ENCODE measurements around the gene BDH1.

The BDH1 gene

DNA sequence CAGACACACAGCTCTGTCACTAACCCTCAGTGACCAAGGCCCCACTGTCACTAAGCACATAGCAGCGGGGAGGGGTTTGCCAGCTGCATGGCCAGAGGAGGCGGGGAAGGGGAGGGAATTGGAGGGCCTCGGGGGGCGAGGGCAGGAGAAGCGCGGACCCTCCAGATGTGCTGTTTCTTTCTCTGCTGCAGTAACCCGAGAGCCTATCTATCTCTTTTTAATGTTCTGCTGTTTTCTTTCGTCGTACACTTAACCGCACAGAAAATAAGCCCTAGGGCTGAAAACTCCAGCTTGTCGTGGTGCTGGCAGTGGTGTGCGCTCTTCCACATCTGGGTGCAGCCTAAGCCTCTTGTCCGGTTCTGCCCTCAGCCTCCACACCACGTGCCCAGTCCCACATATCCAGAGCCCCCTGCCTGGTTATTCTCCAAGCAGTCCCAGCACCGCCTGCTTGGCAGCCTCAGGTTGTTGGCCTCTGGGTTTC, 51.1 kb downstream of the BDH1 start:
- no peak for DNase-seq

DNA sequence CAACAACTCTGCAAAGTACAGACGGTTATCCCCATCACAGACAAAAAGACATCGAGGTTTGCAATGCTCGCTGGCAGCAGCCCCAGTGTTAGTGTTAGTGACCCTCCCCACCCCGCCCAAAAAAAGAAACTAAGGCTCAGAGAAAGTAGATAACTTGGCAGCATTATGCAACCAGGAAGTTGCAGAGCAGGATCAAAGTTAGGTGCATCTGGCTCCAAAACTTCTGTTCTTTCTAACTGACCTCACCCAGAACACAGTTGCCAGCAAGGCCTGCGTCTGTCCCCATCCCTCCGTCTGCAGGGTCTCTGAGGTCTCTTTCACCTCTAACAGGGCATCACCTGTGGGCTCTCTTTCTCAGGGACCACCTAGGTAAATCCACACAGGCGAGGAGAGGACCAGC, 51.5 kb downstream of the BDH1 start:
- DNase-seq = no peak

DNA sequence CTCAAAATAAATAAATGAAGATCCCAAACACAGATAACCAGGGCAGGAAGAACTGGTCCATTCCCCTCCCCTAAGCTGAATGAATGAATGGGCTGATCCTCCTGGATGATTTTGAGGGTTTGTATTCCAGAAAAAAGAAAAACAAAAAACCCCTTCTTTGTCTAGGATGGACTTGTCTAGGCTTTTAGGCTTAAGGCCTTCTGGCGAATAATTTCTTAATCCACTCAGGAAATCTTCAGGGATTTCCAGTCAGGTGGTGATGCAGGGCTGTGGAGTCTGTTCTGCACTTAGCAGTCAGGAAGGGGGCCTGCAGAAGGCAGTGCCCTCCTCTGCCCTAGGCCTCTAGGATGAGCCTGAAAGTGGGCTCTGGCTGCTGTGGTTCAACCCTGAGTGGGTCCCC, 52.1 kb downstream of the BDH1 start:
- DNase-seq = peak; percentile 84

DNA sequence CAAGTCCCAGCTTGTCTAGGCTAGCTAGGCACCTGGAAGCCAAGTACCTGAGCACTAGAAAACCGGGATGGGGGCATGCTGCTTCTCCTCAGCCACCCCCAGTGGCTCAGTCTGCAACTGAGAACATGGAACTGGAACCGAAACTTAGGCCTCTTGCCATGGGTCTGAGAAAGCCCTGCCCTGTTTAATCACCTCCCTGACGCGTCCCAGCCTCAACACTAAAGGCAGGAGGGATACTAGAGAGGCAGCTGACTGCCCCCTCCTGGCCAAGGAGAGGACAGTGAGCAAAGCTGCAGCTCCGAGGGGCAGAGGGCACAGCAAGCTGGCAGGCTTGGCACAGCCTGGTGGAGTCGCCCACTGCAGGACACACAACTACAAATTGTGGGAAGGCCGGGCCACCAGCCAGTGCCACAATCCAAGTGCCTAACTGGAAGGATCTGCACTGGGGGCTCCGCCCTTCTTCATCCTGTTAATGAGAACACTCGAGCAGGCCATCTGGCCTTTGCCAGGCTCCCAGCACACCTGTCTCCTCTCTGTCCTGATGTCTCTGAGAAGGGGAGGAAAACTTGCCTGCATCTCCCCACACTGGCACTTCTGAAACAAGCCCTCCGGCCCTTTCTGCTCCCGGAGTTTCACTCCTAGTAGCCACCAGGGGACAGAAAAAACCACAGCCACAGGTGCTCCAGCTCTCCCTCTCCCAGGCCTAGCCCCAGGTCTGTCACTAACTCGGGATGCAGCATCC, 53.7 kb downstream of the BDH1 start:
- DNase-seq = peak; percentile 99

DNA sequence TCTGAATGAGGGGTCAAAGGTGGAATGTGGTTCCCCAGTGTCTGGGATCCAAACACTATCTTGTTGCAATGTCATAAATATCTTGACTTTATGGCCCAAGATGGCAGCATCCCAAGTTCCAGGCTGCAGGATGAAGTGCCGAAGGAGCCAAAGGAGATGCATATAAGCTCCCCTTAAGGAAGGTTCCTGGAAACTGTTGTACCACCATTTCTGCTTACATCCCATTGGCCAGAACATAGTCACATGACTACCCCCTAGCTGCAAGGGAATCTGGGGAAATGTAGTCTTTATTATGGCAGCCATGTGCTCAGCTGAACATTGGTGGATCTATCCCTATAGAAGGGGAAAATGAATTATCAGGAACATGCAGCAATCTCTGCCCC, 54.3 kb downstream of the BDH1 start:
- peak; percentile 59 for DNase-seq

DNA sequence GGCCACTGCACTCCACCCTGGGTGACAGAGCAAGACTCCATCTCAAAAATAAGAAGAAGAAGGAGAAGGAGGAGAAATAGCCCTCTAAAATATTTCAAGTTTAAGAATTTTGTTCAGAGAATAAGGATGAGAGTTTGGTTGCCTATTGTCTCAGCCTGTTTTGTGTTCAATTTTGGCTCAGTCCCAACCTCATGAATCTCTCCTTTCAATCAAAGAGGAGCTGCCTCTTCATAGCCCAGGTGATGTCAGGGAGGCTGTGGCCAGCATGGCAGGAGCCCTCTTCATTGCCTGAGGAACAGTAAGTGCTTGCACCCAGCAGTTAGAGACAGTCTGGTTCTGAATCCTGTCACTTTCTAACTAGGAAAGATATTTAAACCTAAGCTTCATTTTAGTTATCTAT, 55.0 kb downstream of the BDH1 start:
- DNase-seq = no peak

DNA sequence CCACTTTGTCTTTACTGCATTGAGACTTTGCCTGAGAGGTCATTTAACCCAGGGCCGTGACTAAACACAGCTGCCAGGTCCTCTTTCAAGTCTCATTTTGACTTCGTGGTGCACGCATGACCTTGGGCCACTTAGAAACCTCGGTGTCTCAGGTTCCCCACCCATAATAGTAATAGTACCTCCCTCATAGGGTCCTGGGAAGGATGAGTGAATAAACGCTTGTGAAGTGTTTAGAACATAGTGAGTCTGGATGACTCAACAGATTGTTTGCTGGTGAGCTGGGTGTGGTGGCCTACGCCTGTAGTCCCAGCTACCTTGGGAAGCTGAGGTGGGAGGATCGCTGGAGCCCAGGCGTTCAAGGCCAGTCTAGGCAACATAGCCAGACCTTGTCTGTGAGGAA, 56.3 kb downstream of the BDH1 start:
- DNase-seq = no peak

DNA sequence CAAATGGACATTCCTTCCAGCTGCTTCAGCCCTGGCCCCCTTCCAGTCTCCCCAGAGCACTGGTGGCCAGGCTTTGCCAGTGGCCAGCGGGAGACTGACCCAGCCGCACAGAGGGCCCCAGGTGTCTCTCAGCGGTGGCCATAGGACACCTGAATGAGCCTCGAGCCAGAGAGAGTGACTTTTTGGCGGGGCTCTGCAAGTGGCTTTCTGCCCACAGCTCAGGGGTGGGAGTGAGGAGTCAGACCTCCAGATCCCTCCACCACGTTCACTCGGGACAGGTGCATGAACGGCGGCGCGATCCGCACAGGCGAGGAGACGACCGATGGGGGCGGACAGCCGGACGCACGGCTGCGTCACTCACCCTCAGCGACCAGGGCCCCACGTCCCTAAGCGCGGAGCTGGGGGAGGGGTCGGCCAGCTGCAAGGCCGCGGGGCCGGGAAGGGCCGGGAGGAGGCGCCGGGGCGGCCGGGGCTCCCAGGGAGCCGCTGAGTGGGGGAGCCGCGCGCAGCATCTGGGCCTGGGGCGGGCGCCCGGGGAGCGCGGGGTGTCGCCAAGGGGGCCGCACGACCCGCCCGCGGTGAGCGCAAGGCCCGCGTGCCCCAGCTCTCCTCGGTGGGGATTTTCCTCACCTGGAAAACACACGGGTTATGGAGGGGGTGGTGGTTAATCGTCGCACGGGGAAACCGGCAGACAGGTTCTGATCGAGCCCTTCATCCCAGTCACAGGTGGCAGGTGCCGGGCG, 57.1 kb downstream of the BDH1 start:
- no peak for DNase-seq

DNA sequence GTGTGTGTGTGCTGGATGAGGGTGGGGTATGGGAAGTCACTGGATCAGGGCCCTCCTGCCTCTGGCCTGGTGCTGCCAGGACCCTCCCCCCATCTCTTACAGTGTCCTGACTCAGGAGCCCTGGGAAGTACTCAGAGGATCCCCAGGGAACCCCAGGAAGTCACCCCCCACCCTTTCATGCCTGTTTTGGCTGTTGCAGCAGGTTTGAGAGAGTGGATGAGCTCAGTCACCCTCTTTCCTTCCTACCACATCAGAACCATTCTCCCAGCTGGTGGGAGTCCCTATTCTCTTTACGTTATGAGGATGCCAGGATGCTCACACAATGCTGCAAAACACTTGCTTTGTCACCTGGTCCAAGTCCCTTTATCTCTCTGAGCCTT, 59.0 kb downstream of the BDH1 start:
- DNase-seq = no peak

DNA sequence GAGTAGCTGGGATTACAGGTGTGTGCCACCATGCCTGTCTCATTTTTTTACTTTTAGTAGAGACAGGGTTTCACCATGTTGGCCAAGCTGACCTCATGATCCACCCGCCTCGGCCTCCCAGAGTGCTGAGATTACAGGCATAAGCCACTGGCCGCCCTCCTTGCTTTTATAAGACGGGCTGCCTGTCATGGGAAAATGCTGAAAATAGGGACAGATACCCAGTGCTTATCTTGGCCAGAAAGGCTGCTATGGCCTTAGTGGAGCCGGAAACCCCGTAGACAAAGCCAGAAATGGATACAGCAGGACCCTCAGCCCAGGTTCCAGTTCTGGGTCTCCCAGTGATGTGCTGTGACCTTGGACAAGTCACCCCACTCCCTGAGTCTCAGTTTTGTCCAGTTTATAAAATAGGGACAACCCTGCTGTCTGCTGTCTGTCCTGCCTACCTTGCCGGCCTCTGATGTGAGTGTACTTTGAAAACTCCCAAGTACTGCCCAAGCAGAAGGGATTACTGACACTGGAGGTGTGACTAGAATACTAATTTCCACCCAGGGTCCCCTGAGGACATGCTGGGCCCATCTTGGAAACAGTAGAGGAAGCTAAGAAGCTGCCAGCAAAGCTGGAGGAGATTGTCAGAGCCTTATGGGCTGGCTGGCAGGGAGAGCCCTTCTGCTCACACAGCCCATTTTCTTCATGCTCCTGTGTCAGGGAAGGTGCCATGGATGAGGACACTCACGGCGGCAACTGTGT, 59.6 kb downstream of the BDH1 start:
- no peak for DNase-seq

DNA sequence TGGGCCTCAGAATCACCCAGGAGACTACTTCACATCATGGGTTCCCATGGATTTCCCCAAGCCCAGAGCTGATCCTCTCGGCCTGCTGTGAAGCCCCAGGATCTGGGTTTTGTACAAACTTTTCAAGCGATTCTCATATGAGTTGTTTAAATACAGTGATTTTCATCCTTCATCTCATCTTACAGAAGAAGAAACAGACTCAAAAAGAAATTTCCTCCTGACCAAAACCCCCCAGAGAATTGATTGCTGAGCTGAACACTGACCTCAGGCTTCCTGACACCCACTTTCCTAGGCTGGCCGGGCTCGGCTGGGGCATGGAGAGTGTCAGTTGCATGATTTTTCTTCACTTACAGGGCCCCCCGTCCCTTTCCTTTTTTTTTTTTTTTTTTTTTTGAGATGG, 60.3 kb downstream of the BDH1 start:
- no peak for DNase-seq

DNA sequence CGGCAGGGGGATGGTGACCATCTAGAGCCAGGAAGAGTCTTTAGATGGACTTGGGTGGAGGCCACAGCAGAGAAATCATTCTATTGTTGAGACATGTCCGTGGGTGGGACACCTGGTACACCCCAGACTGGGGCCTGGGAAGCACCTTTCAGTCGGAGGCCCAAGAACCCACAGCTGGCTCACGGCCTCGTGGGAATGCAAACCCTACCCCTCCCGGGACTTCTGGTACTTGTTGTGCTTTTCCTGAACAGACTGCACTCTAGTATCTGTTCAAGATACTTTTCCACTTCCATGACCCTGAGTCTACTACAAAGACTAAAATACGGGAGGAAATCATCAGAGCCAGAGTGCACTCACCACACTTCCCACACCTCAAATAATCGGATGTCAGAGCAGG, 60.7 kb downstream of the BDH1 start:
- DNase-seq = no peak

DNA sequence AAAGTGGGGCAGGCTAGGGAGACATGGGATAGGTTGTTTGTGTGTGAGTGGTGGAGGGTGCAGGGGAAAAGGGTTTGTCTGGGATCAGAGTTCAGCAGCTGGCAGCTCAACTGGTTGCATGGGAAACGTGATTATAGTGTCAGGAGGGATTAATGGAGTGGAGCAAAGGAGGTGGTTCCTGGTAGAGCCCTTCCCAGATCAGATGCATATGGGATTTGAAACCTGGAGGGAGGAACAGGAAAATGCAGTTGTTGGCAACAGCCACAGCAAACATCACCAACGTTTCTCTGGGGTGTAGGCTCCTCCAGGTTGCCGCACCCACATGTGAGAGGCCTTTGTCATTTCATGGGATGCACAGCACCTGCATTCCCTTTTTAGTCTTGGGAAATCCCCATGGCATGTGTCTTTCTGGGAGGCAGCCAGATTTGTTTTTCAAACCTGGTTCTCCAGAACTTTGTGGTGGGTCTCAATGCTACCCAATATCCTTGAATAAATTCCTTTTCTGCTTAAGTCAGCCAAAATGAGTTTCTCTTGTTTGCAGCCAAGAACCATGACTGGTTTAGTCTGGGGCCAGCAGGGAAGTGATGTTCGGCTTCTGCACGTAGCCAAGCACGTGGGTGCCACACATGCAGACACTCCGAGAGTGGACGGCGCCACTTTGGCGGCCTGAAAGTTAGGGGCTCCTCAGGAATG, 61.3 kb downstream of the BDH1 start:
- DNase-seq = peak; percentile 59

DNA sequence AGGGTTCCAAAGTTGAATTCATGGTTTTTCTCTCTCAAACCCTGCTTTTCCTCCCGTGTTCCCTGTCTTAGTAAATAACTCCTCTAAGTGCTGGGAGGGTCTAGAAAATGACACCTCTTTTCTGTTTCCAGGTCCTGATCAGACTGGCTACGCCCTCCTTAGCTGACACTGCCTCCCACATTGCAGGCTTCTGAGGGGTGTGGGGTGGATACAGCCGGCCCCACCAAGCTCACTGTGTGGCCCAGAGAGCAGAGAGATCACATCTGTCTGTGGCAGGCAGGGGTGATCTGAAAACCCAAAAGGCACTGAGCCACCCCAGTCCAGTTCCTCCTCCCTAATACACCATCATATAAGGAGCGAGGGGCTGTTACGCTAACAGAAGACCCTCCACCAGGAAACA, 62.7 kb downstream of the BDH1 start:
- no peak for DNase-seq

DNA sequence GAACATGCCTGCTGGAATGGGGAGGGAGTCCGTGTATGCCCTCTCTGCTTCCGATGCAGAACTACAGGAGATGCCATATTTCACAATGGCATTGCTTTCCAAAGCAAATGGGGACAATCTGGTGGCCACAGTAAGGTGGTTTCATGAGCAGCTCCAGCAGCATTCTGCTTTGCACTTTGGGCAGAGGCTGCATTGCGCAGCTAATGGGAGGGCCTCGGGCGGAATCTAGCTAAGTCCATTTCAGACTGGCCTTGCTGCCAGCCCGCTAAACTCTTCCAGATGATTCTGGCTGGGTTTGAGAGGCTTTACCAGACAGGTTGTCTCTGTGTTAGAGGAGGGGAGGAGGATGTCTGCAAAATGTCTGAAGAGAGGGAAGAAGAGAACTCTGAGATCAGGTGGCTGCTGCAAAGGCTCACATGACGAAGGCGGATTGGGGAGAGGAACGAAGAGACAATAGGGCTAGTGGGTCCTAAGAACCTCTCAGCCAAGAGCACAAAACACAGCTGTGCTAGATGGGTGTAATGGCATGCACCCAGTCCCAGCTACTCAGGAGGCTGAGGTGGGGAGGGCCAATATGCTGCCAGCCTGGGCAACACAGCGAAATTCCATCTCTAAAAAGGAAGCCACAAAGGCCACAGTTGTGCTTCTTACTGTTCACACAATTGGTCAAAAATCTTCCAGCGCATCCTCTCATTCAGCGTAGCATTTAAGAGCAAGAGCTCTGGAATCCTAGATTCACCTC, 63.7 kb downstream of the BDH1 start:
- no peak for DNase-seq

DNA sequence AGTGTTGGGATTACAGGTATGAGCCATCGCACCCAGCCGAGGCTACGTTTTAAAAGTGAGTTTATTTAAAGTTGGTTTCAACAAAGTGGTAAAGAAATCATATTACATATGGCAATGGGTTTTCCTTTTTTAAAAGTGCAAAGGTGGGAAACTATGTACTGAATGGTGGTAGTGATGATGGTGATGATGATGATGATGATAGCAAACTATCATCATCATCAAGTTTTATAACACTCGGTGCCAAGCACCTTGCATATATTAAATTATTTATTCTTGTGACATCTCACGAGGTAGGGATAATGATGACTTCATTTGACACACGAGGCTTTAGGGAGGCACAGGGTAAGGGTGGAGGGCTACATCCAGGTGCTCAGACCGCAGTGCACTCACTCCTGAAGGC, 64.3 kb downstream of the BDH1 start:
- DNase-seq = no peak

DNA sequence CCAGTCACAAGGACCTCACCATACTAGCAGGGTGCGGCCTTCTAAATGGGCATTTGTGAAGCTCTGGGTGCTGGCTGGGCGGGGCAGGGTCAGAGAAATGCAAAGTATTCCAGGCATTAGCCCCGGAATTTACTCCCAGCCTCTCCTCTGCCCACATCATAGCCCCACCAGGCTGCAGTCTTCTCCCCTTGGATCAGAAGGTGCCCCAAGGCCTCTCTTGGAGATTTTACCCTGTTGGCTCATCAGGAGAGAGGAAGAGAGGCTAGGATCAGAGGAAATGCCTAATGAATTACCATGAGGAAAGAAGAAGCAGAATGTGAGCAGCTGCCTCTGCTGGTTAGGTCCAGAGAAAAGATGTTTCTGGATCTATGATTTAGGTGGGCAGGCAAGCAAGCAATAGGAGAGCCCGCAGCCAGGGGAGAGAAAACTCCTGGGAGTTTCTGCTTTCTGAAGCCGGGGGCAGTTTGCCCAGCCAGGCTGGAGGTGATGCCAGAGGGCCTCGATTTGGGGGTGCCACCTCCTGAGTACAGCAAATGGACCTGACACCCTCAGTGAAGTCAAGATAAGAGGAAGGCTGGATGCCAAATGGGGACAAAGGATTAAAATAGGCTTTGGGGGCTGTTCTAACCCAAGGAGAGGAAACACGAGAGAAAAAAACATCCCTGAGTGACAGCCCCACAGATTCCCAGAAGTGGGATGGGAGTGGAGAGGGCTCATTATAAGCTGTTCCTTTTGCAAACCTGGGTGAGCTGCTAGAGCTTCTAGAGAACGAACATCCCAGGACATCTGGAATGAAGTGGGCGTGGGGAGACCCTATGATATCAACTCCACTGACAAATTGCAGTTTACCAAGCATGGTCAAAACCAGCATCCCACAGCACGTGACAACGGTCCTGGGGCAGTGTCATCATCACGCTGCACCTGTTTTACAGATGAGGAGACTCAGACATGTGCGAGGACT, 65.4 kb downstream of the BDH1 start:
- DNase-seq = no peak

DNA sequence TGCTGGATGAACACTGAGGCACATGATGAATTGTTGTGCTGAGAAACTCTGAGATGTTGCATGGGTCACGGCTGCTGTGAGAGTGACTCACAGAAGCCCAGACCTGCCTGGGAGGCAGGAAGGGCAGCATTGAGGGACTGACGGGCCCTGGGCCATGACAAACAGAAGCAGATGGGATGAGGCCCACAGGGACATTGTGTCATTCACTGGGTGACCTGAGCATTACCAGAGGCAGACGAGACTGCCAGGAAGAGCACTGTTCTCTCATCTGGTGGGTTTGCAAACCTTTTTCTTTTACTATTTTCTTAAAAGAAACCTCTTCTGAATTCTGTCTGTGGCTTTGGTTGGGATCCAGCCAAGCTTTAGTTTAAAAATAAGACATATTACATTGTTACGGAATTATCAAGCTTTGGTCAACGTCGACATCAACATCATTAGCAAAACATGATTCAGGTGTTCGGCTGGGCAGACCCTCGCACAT, 67.8 kb downstream of the BDH1 start:
- no peak for DNase-seq

DNA sequence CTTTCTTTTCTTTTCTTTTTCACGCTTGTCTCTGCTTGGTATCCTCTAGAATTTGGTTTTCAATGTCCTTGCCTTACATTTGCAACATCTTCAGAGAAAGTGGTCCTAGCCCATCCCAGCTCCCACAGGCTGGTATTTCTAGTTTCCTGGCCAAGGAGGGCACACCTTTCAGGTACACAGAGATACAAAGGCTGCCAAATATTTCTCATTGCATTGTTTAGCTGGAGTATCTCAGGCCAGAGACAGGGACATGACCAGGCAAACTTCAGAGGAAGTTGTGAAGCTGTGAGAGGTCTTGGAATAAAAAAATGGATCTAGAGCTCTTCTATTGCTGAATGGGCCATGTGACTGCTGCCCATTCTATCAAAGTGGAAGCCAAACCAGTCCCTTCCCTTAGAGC, 68.9 kb downstream of the BDH1 start:
- DNase-seq = no peak

DNA sequence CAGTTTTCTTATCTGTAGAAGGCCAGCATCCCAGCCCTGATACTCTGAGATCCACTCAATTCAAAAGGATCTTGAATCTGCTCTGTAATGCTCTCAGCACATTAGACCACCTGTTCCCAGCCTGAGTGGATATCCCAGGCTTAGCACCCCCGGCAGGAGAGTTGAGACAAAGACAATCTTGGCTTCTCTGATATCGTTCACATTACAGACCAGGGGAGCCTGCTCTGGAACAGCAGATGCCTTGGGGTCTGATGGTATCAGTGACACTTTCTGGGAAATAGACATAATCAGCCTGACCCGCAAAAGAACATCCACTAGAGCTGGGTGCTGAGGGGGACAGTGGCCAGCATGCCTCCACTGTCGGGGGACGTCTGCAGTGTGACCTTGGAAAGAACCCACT, 70.6 kb downstream of the BDH1 start:
- no peak for DNase-seq

DNA sequence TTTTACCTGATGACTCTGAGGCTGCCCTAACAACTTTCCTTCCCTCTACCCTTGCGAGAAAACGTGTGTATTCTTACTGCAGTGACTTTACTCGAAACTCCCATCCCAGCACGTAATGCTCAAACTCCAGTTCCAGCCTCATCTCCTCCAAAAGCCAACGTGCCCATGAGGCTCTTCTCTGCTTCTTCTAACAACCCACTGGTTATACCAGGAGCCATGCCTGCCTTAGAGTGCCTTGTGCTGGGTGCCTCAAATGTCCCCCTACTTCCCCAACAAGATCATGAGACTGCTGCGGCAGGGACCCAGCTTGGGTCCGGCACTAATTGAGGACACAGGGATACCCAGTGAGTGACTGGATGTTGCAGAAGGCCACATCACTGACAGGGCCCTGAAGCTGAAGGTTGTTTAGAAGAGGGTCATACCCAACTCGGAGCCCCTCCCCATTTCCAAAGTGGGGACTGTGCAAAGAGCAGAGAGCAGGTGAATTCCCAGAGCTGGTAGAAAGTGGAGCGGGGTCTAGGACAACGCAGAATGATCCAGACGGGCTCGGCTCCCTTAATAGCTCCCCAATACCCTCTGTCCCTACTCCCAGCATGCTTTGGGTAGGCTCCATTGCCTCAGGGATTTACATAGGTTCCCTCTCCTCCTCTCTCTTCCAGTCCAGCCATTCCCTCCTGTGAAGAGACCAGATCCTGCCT, 71.4 kb downstream of the BDH1 start:
- DNase-seq = no peak
